Lung (tissue), 12 donors: ENCODE results near the gene IFRD2. TPM values are rescaled to one million over a fixed set of nuclear protein-coding genes. Genes with fewer than 3 reads are reported as not detected.

Source experiments
- ATAC-seq: fragments of 200-7000 bp; cut with Tn5 transposase; one replicate; pipeline ENCODE4 v1.9.1; 2020; ENCODE audit warnings: moderate number of reproducible peaks; ENCODE audit not compliant: insufficient read depth, low FRiP score
- DNase-seq, 3 donors: peaks; one replicate each; pipeline ENCODE4 v3.0.0-alpha.2; 2013 to 2017
- H3K27ac ChIP-seq, 2 donors: one replicate each; pipeline ENCODE4 v1.5.1; 2013; ENCODE audit warnings: mild to moderate bottlenecking in 2 of 2, moderate library complexity in 2 of 2, control low read depth in 1 of 2, inconsistent platforms in 1 of 2, low read depth in 1 of 2, low read length in 1 of 2
- H3K27me3 ChIP-seq, 3 donors: one replicate each; pipeline ENCODE4 v1.5.1; 2013; ENCODE audit warnings: low read length in 2 of 3; ENCODE audit not compliant: control insufficient read depth in 3 of 3, insufficient read depth in 3 of 3
- H3K36me3 ChIP-seq, 4 donors: one replicate each; pipeline ENCODE4 v1.5.1; 2013; ENCODE audit warnings: low read length in 4 of 4, mild to moderate bottlenecking in 1 of 4, moderate library complexity in 1 of 4; ENCODE audit not compliant: control insufficient read depth in 4 of 4, insufficient read depth in 4 of 4
- H3K4me1 ChIP-seq, 5 donors: one replicate each; pipeline ENCODE4 v1.5.1; 2013; ENCODE audit warnings: low read length in 5 of 5, mild to moderate bottlenecking in 2 of 5, moderate library complexity in 1 of 5; ENCODE audit not compliant: control insufficient read depth in 5 of 5, insufficient read depth in 5 of 5
- H3K4me3 ChIP-seq: one replicate; pipeline ENCODE4 v1.5.1; 2013; ENCODE audit warnings: mild to moderate bottlenecking, control low read depth, moderate library complexity
- H3K9ac ChIP-seq, 2 donors: one replicate each; pipeline ENCODE4 v1.5.1; 2013; ENCODE audit warnings: low read length in 2 of 2, control low read depth in 1 of 2; ENCODE audit not compliant: insufficient read depth in 1 of 2
- H3K9me3 ChIP-seq, 4 donors: one replicate each; pipeline ENCODE4 v1.5.1; 2013; ENCODE audit warnings: low read length in 3 of 4, mild to moderate bottlenecking in 1 of 4, moderate library complexity in 1 of 4; ENCODE audit not compliant: control insufficient read depth in 4 of 4, insufficient read depth in 3 of 4
- CTCF ChIP-seq: IDR thresholded peaks from 2 replicates; pipeline ENCODE4 v1.5.1; 2012; ENCODE audit warnings: mild to moderate bottlenecking; ENCODE audit errors: control extremely low read depth, extremely low read depth
- WGBS, 2 donors: extraction: QIAGEN DNeasy Blood & Tissue Kit; methylation state at CpG; one replicate each; pipeline ENCODE4 v1.1.7; 2013; 5-methylcytosine and 5-hydroxymethylcytosine counted together
- polyA plus RNA-seq, 2 donors: library from polyadenylated mRNA; stranded (reverse); fragments of 200-250 nt; gene quantifications; one replicate each; pipeline ENCODE4 v1.2.1, GENCODE V29; 2013
- total RNA-seq, 2 donors: library from RNA; depleted of rRNA in 1 of 2; stranded (reverse); fragments of >200 nt in 1 of 2; gene quantifications; one replicate each; pipeline ENCODE4 v1.2.1, GENCODE V29; 2014 to 2021
- donor health status: control.
- donor health status: control.
- donor health status: Bipolar disorder and iron deficiency.
- donor health status: healthy.
- donor health status: DM: yes; HTN: yes; CAD: no.

IFRD2 gene
- total and polyA plus RNA-seq, 4 donors, result 14.7 to 107 (median 95.1) TPM

DNA sequence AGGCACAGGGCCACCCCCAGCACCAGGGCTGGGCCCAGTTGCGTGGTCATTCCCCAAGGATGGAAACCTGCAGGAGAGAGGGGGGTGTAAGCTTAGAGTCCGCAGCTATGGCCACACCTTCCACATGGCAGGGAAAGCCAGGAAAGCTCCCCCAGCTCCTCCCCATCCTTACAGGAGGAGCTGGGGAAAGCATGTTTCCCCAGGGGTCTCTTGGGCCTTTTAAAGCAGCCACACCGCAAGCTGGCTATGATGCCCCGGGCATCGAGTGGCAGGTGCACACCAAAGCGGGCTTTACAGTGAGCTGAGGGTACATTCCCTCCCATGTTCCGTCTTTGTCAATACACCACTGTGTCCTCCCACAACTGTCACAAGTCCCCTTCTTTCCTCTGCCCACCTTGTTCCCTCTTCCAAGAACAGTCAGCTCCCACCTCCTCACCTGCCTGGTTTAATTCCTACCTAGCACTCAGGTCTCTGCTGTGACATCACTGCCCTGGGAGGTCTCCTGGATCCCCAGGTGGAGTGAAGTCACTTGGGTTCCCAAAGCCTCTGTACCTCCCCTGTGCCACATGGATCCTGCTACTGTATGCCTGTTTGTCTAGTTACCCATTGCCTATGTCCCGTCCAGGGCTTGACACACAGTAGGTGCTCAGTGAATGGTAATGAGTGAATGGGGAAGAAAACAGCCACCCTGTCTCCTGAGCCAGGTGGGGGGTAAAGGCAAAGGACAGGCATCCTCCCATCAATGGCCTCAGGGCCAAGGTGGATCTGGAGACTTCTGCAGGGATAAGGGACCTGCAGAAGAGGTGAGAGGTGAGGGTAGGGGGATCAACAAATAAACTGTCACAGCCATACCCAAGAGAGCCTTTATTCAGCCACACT, 3.6 kb upstream of the IFRD2 start:
- H3K4me1 ChIP-seq, result peaks cover 6 to 36% (median 9%) of the 10 kb centered on the region in 5 donors
- no peak overlapping the region for H3K4me3 ChIP-seq
- H3K27me3 ChIP-seq, result no peaks in the 10 kb centered on the region
- H3K36me3 ChIP-seq, result peaks cover 0 to 4% (median 0%) of the 10 kb centered on the region in 4 donors
- no peaks in the 10 kb centered on the region for H3K9me3 ChIP-seq
- TF ChIP-seq CTCF, result no peak
- DNase-seq, result no peak
- H3K27ac ChIP-seq, result no peak overlapping the region
- 93 to 94% methylated on average over 8 of the region's 8 CpGs for WGBS, 2 donors
- no peak for ATAC-seq
- no peak overlapping the region for H3K9ac ChIP-seq

GRCh38 chr3:50294492-50295403, 2.5 kb upstream of the IFRD2 start:
- Histone ChIP-seq H3K27ac (no peak overlapping the region), H3K27me3 (no peaks in the 10 kb centered on the region), H3K4me3 (no peak overlapping the region), H3K4me1 (peaks cover 0 to 26% (median under 1%) of the 10 kb centered on the region in 5 donors), H3K9me3 (no peaks in the 10 kb centered on the region), H3K9ac (no peak overlapping the region), H3K36me3 (peaks cover 1 to 13% (median 3%) of the 10 kb centered on the region in 4 donors)
- DNase-seq (peak in 1 of 3 donors; percentile 9), ATAC-seq (no peak)
- 94% methylated on average over 19 to 22 of the region's 22 CpGs for WGBS, 2 donors
- no peak for TF ChIP-seq CTCF

DNA sequence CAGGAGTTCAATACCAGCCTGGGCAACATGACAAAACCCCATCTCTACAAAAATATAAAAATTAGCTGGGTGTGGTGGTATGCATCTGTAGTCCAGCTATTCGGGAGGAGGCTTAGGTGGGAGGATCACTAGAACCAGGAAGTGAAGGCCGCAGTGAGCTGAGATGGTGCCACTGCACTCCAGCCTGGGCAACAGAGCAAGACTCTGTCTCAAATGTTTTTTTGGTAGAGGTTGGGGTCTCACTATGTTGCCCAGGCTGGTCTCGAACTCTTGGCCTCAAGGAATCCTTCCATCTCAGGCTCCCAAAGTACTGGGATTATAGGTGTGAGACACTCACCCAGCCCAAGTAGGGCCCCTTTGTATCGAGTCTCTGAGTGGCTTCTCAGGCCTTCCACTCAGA, 1.9 kb upstream of the IFRD2 start:
- no peak for TF ChIP-seq CTCF
- Histone ChIP-seq H3K27me3 (no peaks in the 10 kb centered on the region), H3K4me1 (peaks cover 0 to 24% (median 0%) of the 10 kb centered on the region in 5 donors), H3K36me3 (peaks cover 3 to 20% (median 5%) of the 10 kb centered on the region in 4 donors), H3K9ac (no peak overlapping the region), H3K27ac (no peak overlapping the region), H3K4me3 (no peak overlapping the region), H3K9me3 (no peaks in the 10 kb centered on the region)
- peak in 1 of 3 donors; percentile 9 for DNase-seq
- no peak for ATAC-seq
- WGBS, 2 donors, result 82 to 99% methylated on average over 4 of the region's 4 CpGs
